Parathyroid adenoma (tissue), 2 donors: Measurements from ENCODE around the gene YWHAQ.

Experiments
- H2AFZ ChIP-seq: fragments of 300-600 bp; sonication (generic); one replicate; pipeline ENCODE4 v1.7.0; 2017; ENCODE audit warnings: antibody characterized with exemption, mild to moderate bottlenecking
- H3K27ac ChIP-seq: fragments of 300-600 bp; sonication (generic); one replicate; pipeline ENCODE4 v1.7.0; 2017
- H3K27me3 ChIP-seq: fragments of 300-600 bp; sonication (generic); one replicate; pipeline ENCODE4 v1.7.0; 2017; ENCODE audit warnings: low read length; ENCODE audit not compliant: control insufficient read depth, insufficient read depth
- H3K36me3 ChIP-seq: fragments of 300-600 bp; sonication (generic); one replicate; pipeline ENCODE4 v1.7.0; 2017; ENCODE audit warnings: low read length; ENCODE audit not compliant: control insufficient read depth, insufficient read depth
- H3K4me1 ChIP-seq: fragments of 300-600 bp; sonication (generic); one replicate; pipeline ENCODE4 v1.7.0; 2017; ENCODE audit warnings: control low read depth
- H3K4me2 ChIP-seq: fragments of 300-600 bp; sonication (generic); one replicate; pipeline ENCODE4 v1.7.0; 2017; ENCODE audit warnings: low read length
- H3K4me3 ChIP-seq: fragments of 300-600 bp; sonication (generic); one replicate; pipeline ENCODE4 v1.7.0; 2017; ENCODE audit warnings: low read depth, low read length
- H3K79me2 ChIP-seq: fragments of 300-600 bp; sonication (generic); one replicate; pipeline ENCODE4 v1.7.0; 2017; ENCODE audit warnings: control low read depth
- H3K9ac ChIP-seq: fragments of 300-600 bp; sonication (generic); one replicate; pipeline ENCODE4 v1.7.0; 2017; ENCODE audit warnings: mild to moderate bottlenecking
- H3K9me3 ChIP-seq: fragments of 300-600 bp; sonication (generic); one replicate; pipeline ENCODE4 v1.7.0; 2017; ENCODE audit warnings: low read length; ENCODE audit not compliant: control insufficient read depth
- CTCF ChIP-seq: fragments of 300-600 bp; sonication (generic); IDR thresholded peaks from one replicate; pipeline ENCODE4 v1.7.0; 2017; ENCODE audit warnings: antibody characterized with exemption, mild to moderate bottlenecking
- donor health status: primary hyperparathyroidism.

YWHAQ gene

GRCh38 chr2:9578467-9579235 lies 52.1 kb downstream of the YWHAQ start:
- Histone ChIP-seq H3K4me3 (no peak overlapping the region), H3K9me3 (no peaks in the 10 kb centered on the region), H3K27me3 (no peaks in the 10 kb centered on the region), H3K79me2 (no peaks in the 10 kb centered on the region), H3K4me1 (no peaks in the 10 kb centered on the region), H3K4me2 (no peak overlapping the region), H2AFZ (no peak overlapping the region), H3K9ac (no peak overlapping the region), H3K36me3 (no peaks in the 10 kb centered on the region), H3K27ac (no peak overlapping the region)
- TF ChIP-seq CTCF, result no peak

GRCh38 chr2:9574331-9574730 lies 56.5 kb downstream of the YWHAQ start:
- no peak overlapping the region for H3K9ac ChIP-seq
- no peak overlapping the region for H3K4me2 ChIP-seq

GRCh38 chr2:9573840-9574239 lies 57.0 kb downstream of the YWHAQ start:
- no peak overlapping the region for H3K4me3 ChIP-seq
- no peaks in the 10 kb centered on the region for H3K79me2 ChIP-seq
- no peak overlapping the region for H3K9ac ChIP-seq
- H3K36me3 ChIP-seq, result no peaks in the 10 kb centered on the region
- no peaks in the 10 kb centered on the region for H3K27me3 ChIP-seq
- no peak overlapping the region for H3K27ac ChIP-seq
- no peaks in the 10 kb centered on the region for H3K4me1 ChIP-seq
- H3K4me2 ChIP-seq, result no peak overlapping the region
- no peak for TF ChIP-seq CTCF
- no peak overlapping the region for H2AFZ ChIP-seq
- H3K9me3 ChIP-seq, result no peaks in the 10 kb centered on the region

More at GRCh38 chr2:9574331-9574730, 56.5 kb downstream of the YWHAQ start:
- H3K4me1 ChIP-seq, result no peaks in the 10 kb centered on the region
- TF ChIP-seq CTCF, result no peak
- H3K36me3 ChIP-seq, result no peaks in the 10 kb centered on the region
- no peak overlapping the region for H3K4me3 ChIP-seq
- H3K9me3 ChIP-seq, result no peaks in the 10 kb centered on the region
- H3K79me2 ChIP-seq, result no peaks in the 10 kb centered on the region
- H3K27me3 ChIP-seq, result no peaks in the 10 kb centered on the region
- H2AFZ ChIP-seq, result no peak overlapping the region
- H3K27ac ChIP-seq, result no peak overlapping the region

GRCh38 chr2:9573013-9573720 lies 57.6 kb downstream of the YWHAQ start:
- no peak overlapping the region for H2AFZ ChIP-seq
- no peaks in the 10 kb centered on the region for H3K4me1 ChIP-seq
- H3K4me2 ChIP-seq, result no peak overlapping the region
- H3K9me3 ChIP-seq, result no peaks in the 10 kb centered on the region
- no peaks in the 10 kb centered on the region for H3K27me3 ChIP-seq
- H3K4me3 ChIP-seq, result no peak overlapping the region
- H3K36me3 ChIP-seq, result no peaks in the 10 kb centered on the region
- TF ChIP-seq CTCF, result no peak
- no peak overlapping the region for H3K27ac ChIP-seq
- H3K79me2 ChIP-seq, result no peaks in the 10 kb centered on the region
- no peak overlapping the region for H3K9ac ChIP-seq
